GM12878 (cell line): ENCODE data around the gene TNFAIP8L2. TPM values are rescaled to one million over a fixed set of nuclear protein-coding genes. Genes with fewer than 3 reads are reported as not detected.

Experiments used
- ATAC-seq: fragments of 200-7000 bp; cut with Tn5 transposase; 3 replicates; pipeline ENCODE4 v1.9.1; 2020; ENCODE audit warnings: mild to moderate bottlenecking, moderate library complexity
- BruUV-seq: library from RNA; stranded (reverse); fragments of 400-500 nt; replicated peaks from 2 replicates; lab custom pipeline; 2021; lab: Mats Ljungman, UMichigan
- CTCF ChIA-PET: fragments of 300-600 bp; sonication (Branson Sonifier 250); formaldehyde crosslinking; extraction: SDS; loops from one replicate; lab custom pipeline; 2021; ENCODE audit warnings: inconsistent platforms; lab: Yijun Ruan, JAX
- POLR2A ChIA-PET: fragments of 350-600 bp; formaldehyde crosslinking; extraction: SDS; loops from one replicate; lab custom pipeline; 2021; ENCODE audit warnings: inconsistent platforms; lab: Charles Lee
- RAD21 ChIA-PET: fragments of 300-600 bp; sonication (Branson Sonifier 250); formaldehyde crosslinking; loops from one replicate; lab custom pipeline; 2023; ENCODE audit warnings: antibody characterized with exemption; ENCODE audit not compliant: unreplicated experiment; lab: Charles Lee
- SMC1A ChIA-PET: fragments of 300-600 bp; sonication (Branson Sonifier 250); formaldehyde crosslinking; loops from one replicate; lab custom pipeline; 2023; ENCODE audit not compliant: unreplicated experiment, uncharacterized antibody; lab: Charles Lee
- DNase-seq: peaks from one replicate; pipeline ENCODE4 v3.0.0-alpha.2; 2011; ENCODE audit warnings: low read depth, low spot score
- FAIRE-seq: peaks from 3 replicates; lab custom pipeline; 2011; peaks lifted over from hg19 to GRCh38; lab: Jason Lieb, UNC
- H2AFZ ChIP-seq: 2 replicates; pipeline ENCODE4 v1.6.0; 2011; ENCODE audit warnings: low read depth, low read length, control low read depth; ENCODE audit not compliant: control insufficient read depth
- H3K27ac ChIP-seq: 2 replicates; pipeline ENCODE4 v1.5.1; 2011; ENCODE audit warnings: control low read depth; ENCODE audit not compliant: control insufficient read depth, insufficient read depth
- H3K27me3 ChIP-seq, 2 experiments: replicated peaks in 1 of 2; 2 replicates each; pipeline versions ENCODE4 v1.6.0 to v1.6.1; 2011; ENCODE audit warnings: low read length in 1 of 2; ENCODE audit not compliant: control insufficient read depth in 2 of 2, insufficient read depth in 2 of 2
- H3K36me3 ChIP-seq, 2 experiments: 2 replicates each; pipeline ENCODE4 v1.5.1; 2011; ENCODE audit warnings: low read length in 1 of 2; ENCODE audit not compliant: control insufficient read depth in 2 of 2, insufficient read depth in 2 of 2
- H3K4me1 ChIP-seq: 2 replicates; pipeline ENCODE4 v1.6.1; 2011; ENCODE audit warnings: mild to moderate bottlenecking, low read length, moderate library complexity, mixed read lengths; ENCODE audit not compliant: control insufficient read depth, insufficient read depth
- H3K4me2 ChIP-seq: 2 replicates; pipeline ENCODE4 v1.6.0; 2011; ENCODE audit warnings: control low read depth; ENCODE audit not compliant: control insufficient read depth, insufficient read depth
- H3K4me3 ChIP-seq: fragments of 200-600 bp; sonication (generic); 2 replicates; pipeline ENCODE4 v1.5.1; 2016
- H3K79me2 ChIP-seq: 2 replicates; pipeline ENCODE4 v1.6.0; 2011; ENCODE audit warnings: low read length; ENCODE audit not compliant: control insufficient read depth, insufficient read depth
- H3K9ac ChIP-seq: 2 replicates; pipeline ENCODE4 v1.8.0; 2011; ENCODE audit warnings: low read length, control low read depth, mixed read lengths; ENCODE audit not compliant: control insufficient read depth, insufficient read depth
- H3K9me3 ChIP-seq: replicated peaks from 3 replicates; pipeline ENCODE4 v1.5.1; 2011; ENCODE audit warnings: mild to moderate bottlenecking, low read length; ENCODE audit not compliant: control insufficient read depth, insufficient read depth
- H4K20me1 ChIP-seq: 2 replicates; pipeline ENCODE4 v1.6.0; 2011; ENCODE audit not compliant: control insufficient read depth, insufficient read depth
- BCL11A ChIP-seq: IDR thresholded peaks from 2 replicates; pipeline ENCODE4 v1.6.1; 2011; ENCODE audit warnings: low read depth, low read length
- IRF5 ChIP-seq: fragments of 450-650 bp; IDR thresholded peaks from 2 replicates; pipeline ENCODE4 v1.6.1; 2017; ENCODE audit warnings: borderline replicate concordance
- NBN ChIP-seq: fragments of 450-650 bp; IDR thresholded peaks from 2 replicates; pipeline ENCODE4 v1.6.1; 2016
- NKRF ChIP-seq: fragments of 450-650 bp; conservative IDR thresholded peaks from 2 replicates; pipeline ENCODE4 v1.6.1; 2017; ENCODE audit warnings: mild to moderate bottlenecking, moderate library complexity
- SMAD1 ChIP-seq: fragments of 450-650 bp; IDR thresholded peaks from 2 replicates; pipeline ENCODE4 v1.6.1; 2018; ENCODE audit warnings: mild to moderate bottlenecking, low read depth; ENCODE audit not compliant: partially characterized antibody
- SMARCA5 ChIP-seq: fragments of 450-650 bp; IDR thresholded peaks from 2 replicates; pipeline ENCODE4 v1.6.1; 2017; ENCODE audit warnings: mild to moderate bottlenecking
- SUPT20H ChIP-seq: IDR thresholded peaks from 2 replicates; pipeline ENCODE4 v1.6.1; 2011; ENCODE audit warnings: low read depth, mild to moderate bottlenecking, low read length, moderate library complexity, borderline replicate concordance; ENCODE audit not compliant: control insufficient read depth
- TBL1XR1 ChIP-seq: IDR thresholded peaks from 2 replicates; pipeline ENCODE4 v1.6.1; 2012; ENCODE audit warnings: low read depth, low read length, improper control_type of control experiment
- TCF12 ChIP-seq: IDR thresholded peaks from 2 replicates; pipeline ENCODE4 v1.6.1; 2011; ENCODE audit warnings: low read depth, mild to moderate bottlenecking, low read length
- ZBTB40 ChIP-seq: fragments of 450-650 bp; IDR thresholded peaks from 2 replicates; pipeline ENCODE4 v1.6.1; 2016; ENCODE audit warnings: mild to moderate bottlenecking, moderate library complexity, borderline replicate concordance
- WGBS: methylation state at CpG from one replicate; pipeline ENCODE4 v1.1.6; 2016; ENCODE audit warnings: low lambda C conversion rate; ENCODE audit not compliant: insufficient replicate concordance, insufficient coverage; ENCODE audit errors: missing lambda C conversion rate; 5-methylcytosine and 5-hydroxymethylcytosine counted together
- in situ Hi-C: fragments of 300-500 bp; cut with MboI; formaldehyde crosslinking; loops from 9 replicates; pipeline ENCODE4 v1.14.3; 2018; ENCODE audit warnings: mixed read lengths
- intact Hi-C: fragments of 100-400 bp; cut with micrococcal nuclease; formaldehyde crosslinking; loops from one replicate; pipeline ENCODE4 v1.14.2; 2022; ENCODE audit not compliant: unreplicated experiment
- polyA plus RNA-seq, 11 experiments: library from polyadenylated mRNA; depleted of rRNA in 4 of 11; unstranded in 6 of 11; stranded (reverse) in 5 of 11; fragments of >200 nt; fragmentation: Nextera tagmentation in 4 of 11; fragmentation: Illumina TruSeq in 1 of 11; extraction: Ambion mirVana in 4 of 11; extraction: Trizol in 1 of 11; gene quantifications; 1 replicate in 1 of 11; 2 replicates in 10 of 11; pipeline versions ENCODE4 v1.2.1 to v1.2.3, GENCODE V29; 2011 to 2016; ENCODE audit warnings: inconsistent platforms in 2 of 11, missing spikeins in 2 of 11, low read depth in 1 of 11
- total RNA-seq, 4 experiments: library from RNA; depleted of rRNA in 3 of 4; stranded (reverse); fragments of >200 nt in 3 of 4; fragmentation: Illumina TruSeq in 1 of 4; extraction: Trizol in 1 of 4; gene quantifications; 2 replicates each; pipeline versions ENCODE4 v1.2.1 to v1.2.3, GENCODE V29; 2013 to 2021

Gene TNFAIP8L2
- total and polyA plus RNA-seq, 10 of the 15 experiments (the other 5 are each of a cell fraction or from before 2014, with no cell fraction given), result 5.4 to 26.3 (median 14.2) TPM

- no peak for TF ChIP-seq ZBTB40
Measured at GRCh38 chr1:151192047-151192446, 35.6 kb downstream of the TNFAIP8L2 start (continued).

GRCh38 chr1:151193304-151193703, 36.9 kb downstream of the TNFAIP8L2 start:
- H3K4me2 ChIP-seq, result no peak overlapping the region
- BruUV-seq, result no TSS peak
- ChIA-PET RAD21 (interaction anchor here (0.7 kb wide), 1 partner anchor 486 kb away, joined by 3 read pairs; no protein-coding TSS in a partner anchor), CTCF (interaction anchor here (1.0 to 6.3 kb wide), 4 partner anchors 13 to 147 kb away, joined by 3 to 70 read pairs (median 7); partner anchors contain the start of gene PSMD4), POLR2A (no interaction called here), SMC1A (no interaction called here)
- peaks cover 17% of the 10 kb centered on the region for H3K79me2 ChIP-seq
- no peaks in the 10 kb centered on the region for H3K27me3 ChIP-seq
- H2AFZ ChIP-seq, result no peak overlapping the region
- H3K4me3 ChIP-seq, result no peak overlapping the region
- 58% methylated on average over 6 of the region's 6 CpGs for WGBS
- DNase-seq, result no peak
- H3K36me3 ChIP-seq, result no peaks in the 10 kb centered on the region
- peaks cover 3% of the 10 kb centered on the region; the same call in 1 of the 2 replicates for H3K4me1 ChIP-seq
- H3K27ac ChIP-seq, result no peak overlapping the region
- in situ Hi-C loops, result loop anchor here (5.0 kb wide), 1 partner anchor 149 kb away; no protein-coding TSS in a partner anchor
- H3K9ac ChIP-seq, result no peak overlapping the region
- H4K20me1 ChIP-seq, result no peaks in the 10 kb centered on the region
- ATAC-seq, result no peak
- FAIRE-seq, result no peak
- intact Hi-C loops, result no loop called here
- no peaks in the 10 kb centered on the region for H3K9me3 ChIP-seq
- TF ChIP-seq ZBTB40 (no peak), TCF12 (no peak), SUPT20H (no peak), SMARCA5 (no peak), IRF5 (no peak), TBL1XR1 (no peak), SMAD1 (no peak), NKRF (no peak), NBN (no peak), BCL11A (no peak)
